DND-41 (cell line): ENCODE measurements around the gene ARID5A.
"Not testable (repeated sequence)": the region's sequence is repeated elsewhere in the genome, so short reads cannot be mapped to it uniquely, and the experiment has no call there.

Experiments
- ATAC-seq: fragments of 200-7000 bp; cut with Tn5 transposase; 3 replicates; pipeline ENCODE4 v1.9.1; 2021; ENCODE audit warnings: low read depth; ENCODE audit not compliant: insufficient read depth
- DNase-seq: peaks from one replicate; pipeline ENCODE4 v3.0.0-alpha.2; 2020
- H2AFZ ChIP-seq: 2 replicates; pipeline ENCODE4 v1.6.0; 2012; ENCODE audit warnings: low read depth, low read length
- H3K27ac ChIP-seq: 2 replicates; pipeline ENCODE4 v1.5.1; 2012; ENCODE audit warnings: low read length, inconsistent platforms
- H3K27me3 ChIP-seq: fragments of 200-600 bp; sonication (generic); 2 replicates; pipeline ENCODE4 v1.6.0; 2012; ENCODE audit warnings: low read length, mild to moderate bottlenecking, inconsistent platforms; ENCODE audit not compliant: insufficient read depth, poor library complexity
- H3K36me3 ChIP-seq: 2 replicates; pipeline ENCODE4 v1.5.1; 2012; ENCODE audit warnings: low read length, inconsistent platforms; ENCODE audit not compliant: insufficient read depth
- H3K4me1 ChIP-seq: 2 replicates; pipeline ENCODE4 v1.5.1; 2012; ENCODE audit warnings: mild to moderate bottlenecking, low read length; ENCODE audit not compliant: insufficient read depth
- H3K4me2 ChIP-seq: 2 replicates; pipeline ENCODE4 v1.6.0; 2012; ENCODE audit warnings: mild to moderate bottlenecking, moderate library complexity, low read length, inconsistent platforms; ENCODE audit not compliant: insufficient read depth
- H3K4me3 ChIP-seq, 2 experiments: fragments of 200-600 bp in 1 of 2; shearing (Covaris generic) in 1 of 2; 2 replicates each; pipeline ENCODE4 v1.5.1; 2012 to 2016; ENCODE audit warnings: inconsistent platforms in 2 of 2, low read length in 2 of 2, mild to moderate bottlenecking in 2 of 2, low read depth in 1 of 2, moderate library complexity in 1 of 2
- H3K79me2 ChIP-seq: 2 replicates; pipeline ENCODE4 v1.6.0; 2012; ENCODE audit warnings: low read length, inconsistent platforms; ENCODE audit not compliant: insufficient read depth
- H3K9ac ChIP-seq: 2 replicates; pipeline ENCODE4 v1.6.0; 2012; ENCODE audit warnings: low read depth, mild to moderate bottlenecking, inconsistent platforms, low read length, moderate library complexity
- H3K9me3 ChIP-seq: 2 replicates; pipeline ENCODE4 v1.5.1; 2012; ENCODE audit warnings: low read length, moderate library complexity, mild to moderate bottlenecking, inconsistent platforms; ENCODE audit not compliant: insufficient read depth, severe bottlenecking
- H4K20me1 ChIP-seq: 2 replicates; pipeline ENCODE4 v1.6.0; 2012; ENCODE audit warnings: low read length; ENCODE audit not compliant: insufficient read depth
- EZH2 ChIP-seq: IDR thresholded peaks from 3 replicates; pipeline ENCODE4 v1.6.1; 2012; ENCODE audit warnings: borderline replicate concordance, low read depth, mild to moderate bottlenecking, moderate library complexity, low read length, inconsistent platforms; ENCODE audit not compliant: severe bottlenecking
- TF ChIP-seq, protein P1 (sequence below): IDR thresholded peaks from 2 replicates; pipeline ENCODE4 v1.5.1; 2012; ENCODE audit warnings: borderline replicate concordance, low read length, moderate library complexity, mild to moderate bottlenecking; ENCODE audit not compliant: poor library complexity, severe bottlenecking; ENCODE audit errors: extremely low read depth

Gene ARID5A

DNA sequence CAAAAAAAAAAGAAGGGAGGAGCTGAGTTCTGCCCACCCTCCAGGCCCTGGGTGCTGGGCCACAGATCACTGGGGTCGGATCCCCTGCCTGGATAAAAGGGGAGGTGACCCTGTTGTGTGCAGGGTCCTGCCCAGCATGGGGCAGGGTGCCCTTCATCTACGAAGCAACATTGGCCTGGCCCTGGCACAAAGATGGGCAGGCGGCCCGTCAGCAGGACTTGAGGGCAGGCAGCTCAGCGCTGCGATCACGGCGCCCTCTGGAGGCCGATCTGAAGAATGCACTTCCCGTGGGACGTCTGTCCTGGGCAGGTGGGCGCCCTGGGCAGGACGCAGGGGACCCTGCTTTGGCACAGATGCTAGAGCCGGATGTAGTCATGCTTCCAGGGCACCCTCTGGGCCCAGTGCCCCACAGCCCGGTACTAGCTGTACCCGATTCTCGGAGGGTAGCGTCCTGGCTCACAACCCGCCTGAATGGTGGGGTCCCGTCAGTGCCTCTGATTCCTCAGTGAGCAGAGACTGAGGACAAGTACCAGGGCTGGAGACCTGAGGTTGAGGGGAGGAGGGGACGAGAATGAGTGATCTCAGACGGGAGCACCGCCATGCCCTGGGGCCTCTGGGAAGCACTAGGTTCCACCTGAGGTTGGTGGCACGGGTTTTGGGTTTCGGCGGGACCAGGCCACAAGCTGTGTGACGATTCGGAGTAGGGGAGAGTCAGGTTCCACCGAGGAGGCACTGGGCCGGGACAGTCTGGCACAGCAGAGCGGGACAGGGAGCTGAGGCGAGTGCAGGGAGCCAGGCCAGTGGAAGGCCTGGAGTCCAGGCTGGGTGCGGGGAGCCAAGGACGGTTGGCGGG lies 18.0 kb downstream of the ARID5A start:
- Histone ChIP-seq H4K20me1 (peaks cover 11% of the 10 kb centered on the region), H3K27me3 (no peaks in the 10 kb centered on the region), H3K4me3 (no peak overlapping the region), H3K9ac (0 out of 2 replicates have a peak overlapping the region, but pooled peaks have one; percentile 7), H3K4me2 (peak overlapping the region; percentile 53), H3K9me3 (no peaks in the 10 kb centered on the region), H2AFZ (peak overlapping the region; percentile 71), H3K79me2 (no peaks in the 10 kb centered on the region), H3K4me1 (peaks cover 12% of the 10 kb centered on the region), H3K36me3 (peaks cover 36% of the 10 kb centered on the region), H3K27ac (peak overlapping the region; percentile 33; the same call in 1 of the 2 replicates)
- ATAC-seq = peak; percentile 80
- no peak for TF ChIP-seq EZH2
- TF ChIP-seq, protein P1, sequence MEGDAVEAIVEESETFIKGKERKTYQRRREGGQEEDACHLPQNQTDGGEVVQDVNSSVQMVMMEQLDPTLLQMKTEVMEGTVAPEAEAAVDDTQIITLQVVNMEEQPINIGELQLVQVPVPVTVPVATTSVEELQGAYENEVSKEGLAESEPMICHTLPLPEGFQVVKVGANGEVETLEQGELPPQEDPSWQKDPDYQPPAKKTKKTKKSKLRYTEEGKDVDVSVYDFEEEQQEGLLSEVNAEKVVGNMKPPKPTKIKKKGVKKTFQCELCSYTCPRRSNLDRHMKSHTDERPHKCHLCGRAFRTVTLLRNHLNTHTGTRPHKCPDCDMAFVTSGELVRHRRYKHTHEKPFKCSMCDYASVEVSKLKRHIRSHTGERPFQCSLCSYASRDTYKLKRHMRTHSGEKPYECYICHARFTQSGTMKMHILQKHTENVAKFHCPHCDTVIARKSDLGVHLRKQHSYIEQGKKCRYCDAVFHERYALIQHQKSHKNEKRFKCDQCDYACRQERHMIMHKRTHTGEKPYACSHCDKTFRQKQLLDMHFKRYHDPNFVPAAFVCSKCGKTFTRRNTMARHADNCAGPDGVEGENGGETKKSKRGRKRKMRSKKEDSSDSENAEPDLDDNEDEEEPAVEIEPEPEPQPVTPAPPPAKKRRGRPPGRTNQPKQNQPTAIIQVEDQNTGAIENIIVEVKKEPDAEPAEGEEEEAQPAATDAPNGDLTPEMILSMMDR = peak; percentile 93
- DNase-seq = peak; percentile 70

DNA sequence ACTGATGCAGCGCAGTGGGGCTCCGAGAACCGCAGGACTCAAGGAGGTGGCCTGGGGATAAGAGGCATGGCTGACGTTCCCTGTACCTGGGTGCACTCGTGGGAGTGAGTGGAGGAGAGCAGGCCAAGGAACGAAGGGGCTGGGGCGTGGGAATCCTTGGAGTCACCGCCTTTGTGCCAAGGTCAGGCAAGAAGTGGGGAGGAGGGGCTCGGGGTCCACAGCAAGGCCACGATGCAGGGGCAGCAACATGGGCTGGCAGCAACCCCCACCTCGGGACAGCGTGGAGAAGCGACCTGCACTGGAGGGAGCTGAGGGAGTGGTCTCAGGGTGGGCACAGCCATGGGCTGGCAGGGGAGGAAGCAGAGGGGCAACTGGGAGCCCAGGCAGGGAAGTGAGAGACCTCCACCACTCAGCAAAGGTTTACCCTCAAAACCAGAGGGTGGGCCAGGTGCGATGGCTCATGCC lies 18.6 kb downstream of the ARID5A start:
- TF ChIP-seq EZH2 = no peak
- TF ChIP-seq, protein P1 = no peak
- peaks cover 10% of the 10 kb centered on the region for H4K20me1 ChIP-seq
- H3K4me1 ChIP-seq = peaks cover 12% of the 10 kb centered on the region
- no peak overlapping the region for H3K9ac ChIP-seq
- no peak overlapping the region for H3K4me3 ChIP-seq
- ATAC-seq (no peak), DNase-seq (no peak)
- no peaks in the 10 kb centered on the region for H3K79me2 ChIP-seq
- no peak overlapping the region for H2AFZ ChIP-seq
- H3K4me2 ChIP-seq = no peak overlapping the region
- no peaks in the 10 kb centered on the region for H3K27me3 ChIP-seq
- no peaks in the 10 kb centered on the region for H3K9me3 ChIP-seq
- H3K27ac ChIP-seq = no peak overlapping the region
- peaks cover 29% of the 10 kb centered on the region for H3K36me3 ChIP-seq

DNA sequence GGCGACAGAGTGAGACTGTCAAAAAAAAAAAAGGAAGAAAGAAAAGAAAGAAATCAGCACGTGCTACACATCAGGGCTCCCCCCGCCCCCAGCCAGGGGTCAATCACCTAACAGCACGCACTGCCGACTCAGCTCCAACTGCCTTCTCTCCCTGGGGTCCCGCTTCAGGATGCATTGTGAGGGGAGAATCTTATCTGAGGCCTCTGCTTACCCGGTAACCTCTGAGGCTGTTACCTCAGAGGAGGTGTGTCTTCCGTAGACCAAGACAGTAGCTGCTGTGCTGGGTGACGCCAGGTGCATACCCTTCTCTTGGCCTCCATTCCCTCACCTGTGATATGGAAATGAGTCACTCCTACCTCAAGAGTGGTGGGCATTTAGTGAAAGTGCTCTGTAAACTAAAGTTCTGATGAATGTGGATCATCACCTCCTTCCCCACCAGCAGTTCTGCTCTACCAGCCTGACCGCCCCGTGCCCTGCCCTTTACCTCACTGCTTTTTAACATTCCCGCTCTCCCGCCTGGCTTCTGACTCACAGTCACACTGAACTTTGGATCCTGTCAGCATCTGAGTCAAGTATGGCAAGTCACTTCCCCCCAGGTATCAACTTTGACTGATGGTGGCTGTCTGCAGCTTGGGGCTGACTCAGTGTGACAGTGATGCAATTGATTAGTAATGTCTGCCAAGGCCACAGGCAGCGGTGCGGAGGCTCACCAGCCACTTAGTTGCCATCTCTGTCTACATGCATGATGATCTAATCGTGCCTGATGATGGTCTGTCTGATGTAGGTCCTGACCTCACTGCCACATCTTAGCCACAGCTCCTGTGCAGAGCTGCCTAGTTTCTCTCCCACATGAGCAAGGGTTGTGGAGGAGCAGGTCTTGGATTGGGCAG lies 20.1 kb downstream of the ARID5A start:
- Histone ChIP-seq H3K4me3 (no peak overlapping the region), H3K36me3 (peaks cover 14% of the 10 kb centered on the region), H3K9me3 (no peaks in the 10 kb centered on the region), H4K20me1 (peaks cover 10% of the 10 kb centered on the region), H3K27ac (no peak overlapping the region), H3K79me2 (no peaks in the 10 kb centered on the region), H3K4me2 (no peak overlapping the region), H2AFZ (no peak overlapping the region), H3K27me3 (no peaks in the 10 kb centered on the region), H3K4me1 (peaks cover 12% of the 10 kb centered on the region), H3K9ac (no peak overlapping the region)
- DNase-seq = no peak
- TF ChIP-seq, protein P1 = no peak
- TF ChIP-seq EZH2 = no peak
- ATAC-seq = no peak

DNA sequence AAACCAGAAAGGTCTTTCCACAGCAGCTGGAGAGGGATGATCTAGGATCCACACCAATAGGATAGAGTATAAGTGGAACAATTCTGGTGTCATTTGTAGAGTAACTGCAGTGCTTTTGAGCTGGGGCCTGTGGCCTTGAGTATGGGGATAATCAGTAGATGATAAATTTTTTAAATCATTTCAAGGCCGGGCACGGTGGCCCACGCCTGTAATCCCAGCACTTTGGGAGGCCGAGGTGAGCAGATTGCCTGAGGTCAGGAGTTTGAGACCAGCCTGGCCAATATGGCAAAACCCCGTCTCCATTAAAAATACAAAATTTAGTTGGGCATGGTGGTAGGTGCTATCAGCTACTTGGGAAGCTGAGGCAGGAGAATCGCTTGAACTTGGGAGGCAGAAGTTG lies 20.9 kb downstream of the ARID5A start:
- not testable (repeated sequence) for H3K9ac ChIP-seq, DNase-seq, H3K36me3 ChIP-seq, H3K4me2 ChIP-seq, ATAC-seq, H3K9me3 ChIP-seq, H3K27me3 ChIP-seq, H3K4me3 ChIP-seq, H4K20me1 ChIP-seq, H2AFZ ChIP-seq, H3K79me2 ChIP-seq, H3K27ac ChIP-seq
- H3K4me1 ChIP-seq = peaks cover 12% of the 10 kb centered on the region
